Hypothalamus (tissue), 51 donors: ENCODE data around the gene MDM1.

ENCODE experiments used
- DNase-seq, 51 donors: peaks; one replicate each; lab custom pipeline; 2025; lab: John Stamatoyannopoulos, UW

The MDM1 gene

DNA sequence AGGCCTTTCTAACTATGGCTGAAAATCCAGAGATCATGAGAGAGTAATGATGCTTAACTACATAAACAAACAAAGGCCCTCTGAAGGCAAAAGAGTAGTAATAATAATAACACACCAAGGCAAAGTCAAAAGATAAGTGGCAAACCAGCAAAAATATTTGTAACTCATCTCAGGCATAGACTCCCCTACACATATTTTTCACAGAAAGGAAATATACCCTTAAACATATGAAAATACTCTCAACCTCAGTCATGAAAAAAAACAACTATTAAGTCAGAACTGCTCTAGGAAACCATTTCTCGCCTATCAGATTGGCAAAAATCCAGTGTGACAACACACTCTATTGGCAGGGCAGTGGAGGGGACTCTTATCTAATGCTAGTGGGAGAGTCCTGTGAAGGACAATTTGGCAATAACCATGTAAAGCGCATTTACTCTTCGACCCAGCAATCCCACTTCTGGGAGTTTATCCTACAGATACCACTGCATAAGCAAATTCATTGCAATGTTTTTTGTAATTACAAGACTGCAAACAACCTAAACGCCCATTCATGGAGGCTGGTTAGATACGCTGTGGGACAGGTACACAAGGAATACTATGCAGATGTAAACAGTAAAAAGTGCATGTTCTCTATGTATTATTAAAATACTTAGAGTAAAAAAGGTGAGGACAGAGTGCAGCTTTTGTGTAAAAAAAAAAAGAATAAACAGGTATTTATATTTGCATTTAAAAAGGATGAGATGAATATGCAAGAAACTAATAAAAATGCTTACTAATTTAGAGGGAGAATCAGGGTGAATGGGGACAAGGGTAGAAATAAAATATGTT, 52.7 kb downstream of the MDM1 start:
- DNase-seq: no peak

DNA sequence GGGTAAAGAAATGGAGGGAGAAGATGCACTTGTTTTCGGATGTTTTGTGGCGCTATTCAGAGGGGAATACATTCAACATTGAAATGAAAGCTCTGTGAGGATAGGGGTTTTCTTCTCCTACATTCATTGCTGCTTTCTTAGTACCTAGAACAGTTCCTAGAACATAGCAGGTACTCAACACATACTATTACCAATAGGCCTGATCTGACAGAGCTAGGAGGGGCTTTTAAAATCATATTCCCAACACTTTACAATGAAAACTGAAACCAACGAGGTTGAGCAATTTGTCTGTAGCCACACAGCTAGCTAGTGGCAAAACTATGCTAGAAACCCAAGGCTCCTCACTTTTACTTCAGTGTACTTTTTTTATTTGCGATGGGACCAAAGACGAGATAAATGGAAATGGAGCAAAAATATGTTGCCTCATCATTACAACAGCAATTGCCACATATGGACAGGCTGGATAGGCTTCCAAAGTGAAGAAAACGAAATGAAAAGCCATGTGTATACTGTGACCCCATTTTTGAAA, 55.7 kb downstream of the MDM1 start:
- DNase-seq: no peak

DNA sequence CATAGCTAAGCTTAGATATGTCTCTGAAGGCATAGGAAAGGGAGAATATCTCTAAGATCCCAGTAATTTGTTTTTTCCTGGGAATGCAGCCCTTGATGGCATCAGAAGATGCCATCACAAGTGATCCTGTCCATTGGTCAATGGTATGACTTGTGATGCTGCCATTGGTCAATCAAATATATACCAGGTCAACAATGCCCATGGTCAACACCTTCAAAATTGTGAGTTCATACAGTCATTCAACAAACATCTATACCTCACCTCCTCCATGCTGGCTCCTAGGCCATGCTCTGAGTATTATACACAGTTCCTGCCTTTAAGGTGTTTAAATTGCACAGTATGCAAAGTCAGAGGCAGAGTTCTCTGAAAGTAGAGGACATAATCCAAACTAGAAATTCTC, 59.4 kb downstream of the MDM1 start:
- no peak for DNase-seq

DNA sequence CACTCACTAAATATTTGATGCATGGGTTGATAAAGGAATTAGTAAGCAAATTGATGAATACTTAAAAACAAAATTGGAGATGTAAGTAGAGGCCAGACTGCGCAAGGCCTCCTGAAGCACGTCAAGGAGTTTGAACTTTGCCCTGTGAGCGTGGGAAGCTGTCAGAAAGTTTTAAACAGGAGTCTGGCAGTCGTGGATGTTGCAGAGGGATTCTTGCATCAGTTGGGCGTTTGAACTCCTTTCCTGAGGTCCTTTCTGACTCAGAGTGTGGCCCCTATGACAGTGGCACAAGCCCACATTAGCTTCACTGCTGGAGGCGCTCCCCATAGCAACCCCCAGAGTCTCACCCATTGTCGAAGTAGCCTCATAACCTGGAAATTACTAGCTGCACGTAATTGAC, 60.8 kb downstream of the MDM1 start:
- no peak for DNase-seq

DNA sequence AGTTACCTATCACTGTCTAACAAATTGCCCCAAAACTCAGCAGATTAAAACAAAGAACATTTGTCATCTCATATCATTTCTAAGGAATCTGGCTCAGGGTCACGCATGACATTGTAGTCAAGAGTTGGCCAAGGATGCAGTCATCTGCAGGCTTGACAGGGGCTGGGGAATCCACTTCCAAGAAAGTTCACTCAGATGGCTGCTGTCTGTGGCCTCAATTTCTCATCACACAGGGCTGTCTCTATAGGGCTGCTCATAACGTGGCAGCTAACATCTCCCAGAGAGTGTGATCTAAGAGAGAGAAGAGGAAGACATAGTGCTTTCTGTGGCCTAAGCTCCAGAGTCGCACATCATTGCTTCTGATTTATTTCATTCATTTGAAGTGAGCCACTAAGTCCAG, 61.8 kb downstream of the MDM1 start:
- no peak for DNase-seq

DNA sequence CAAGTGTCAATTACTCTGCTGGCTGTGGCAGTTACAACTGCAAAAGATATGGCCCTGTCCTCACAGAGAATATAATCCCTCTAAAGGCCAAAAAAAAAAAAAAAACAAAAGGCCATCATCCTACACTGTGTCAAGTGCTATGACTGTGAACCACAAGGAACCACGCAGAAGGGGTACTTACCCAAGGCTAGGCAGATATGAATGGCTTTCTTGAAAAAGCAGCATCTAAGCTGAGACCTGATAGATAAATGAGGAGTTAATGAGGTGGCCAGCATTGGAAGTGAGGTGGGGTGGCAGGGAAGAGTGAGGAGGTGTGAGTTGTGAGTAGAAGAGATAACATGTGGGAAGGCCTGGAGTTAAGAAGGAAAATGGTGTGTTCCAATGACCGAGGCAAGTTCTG, 62.4 kb downstream of the MDM1 start:
- DNase-seq: no peak

DNA sequence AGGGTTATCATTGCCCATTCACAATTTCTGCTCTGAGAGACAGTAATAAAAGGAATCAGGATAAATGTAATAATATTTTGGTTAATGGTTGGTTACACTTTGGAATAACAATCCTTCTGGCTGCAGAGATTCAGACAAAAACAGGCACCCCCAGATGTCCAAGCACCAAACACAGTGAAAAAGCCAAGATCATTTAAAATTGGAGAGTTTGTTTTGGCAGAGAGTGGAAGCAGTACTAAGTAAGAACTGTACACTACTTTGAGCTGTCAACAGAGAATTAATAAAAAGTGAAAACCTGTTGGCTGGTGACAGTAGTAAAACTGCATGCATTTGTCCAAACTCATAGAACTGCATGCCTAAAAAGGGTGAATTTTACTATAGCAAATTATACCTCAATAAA, 63.2 kb downstream of the MDM1 start:
- no peak for DNase-seq

DNA sequence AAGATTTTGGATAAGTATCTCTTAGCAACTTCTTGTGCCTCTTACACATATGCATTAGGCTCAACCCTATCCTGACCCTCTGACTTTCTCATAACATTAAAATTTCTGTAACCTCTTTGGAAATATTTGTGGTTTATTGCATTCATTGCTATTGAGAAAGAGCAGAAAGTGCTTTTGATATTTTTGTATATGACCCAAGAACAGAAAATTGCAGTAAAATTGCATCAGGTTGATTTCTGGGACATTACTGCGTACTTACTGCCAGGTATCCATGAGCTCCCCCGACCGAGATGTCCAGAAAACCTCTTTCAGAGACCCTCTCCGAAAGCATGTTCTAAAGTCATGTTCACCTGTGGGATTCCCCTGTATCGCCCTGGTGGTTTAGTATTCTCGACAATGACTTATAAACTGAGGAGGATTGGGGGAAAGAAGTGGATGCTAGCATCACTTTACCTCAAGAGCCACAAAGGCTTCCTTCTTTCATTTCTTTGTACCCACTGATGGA, 64.2 kb downstream of the MDM1 start:
- no peak for DNase-seq

DNA sequence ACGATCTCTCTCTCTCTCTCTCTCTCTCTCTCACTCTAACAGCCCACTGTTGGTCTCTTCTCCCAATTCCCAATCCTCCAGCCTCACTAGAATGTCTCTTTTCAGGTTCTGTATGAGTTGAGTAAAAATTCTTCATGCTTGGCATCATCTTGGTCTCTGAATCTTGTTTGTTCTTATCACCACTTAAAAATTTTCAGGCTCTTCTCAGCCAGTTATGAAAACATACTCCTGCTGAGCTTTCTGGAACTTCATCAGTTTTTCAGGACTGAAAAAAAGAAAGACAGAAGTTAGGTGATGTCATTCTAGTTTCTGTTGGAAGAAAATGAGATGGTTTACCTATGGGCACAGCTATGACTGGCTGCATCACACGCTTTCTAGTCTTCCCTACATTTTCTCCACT, 67.3 kb downstream of the MDM1 start:
- DNase-seq: no peak

DNA sequence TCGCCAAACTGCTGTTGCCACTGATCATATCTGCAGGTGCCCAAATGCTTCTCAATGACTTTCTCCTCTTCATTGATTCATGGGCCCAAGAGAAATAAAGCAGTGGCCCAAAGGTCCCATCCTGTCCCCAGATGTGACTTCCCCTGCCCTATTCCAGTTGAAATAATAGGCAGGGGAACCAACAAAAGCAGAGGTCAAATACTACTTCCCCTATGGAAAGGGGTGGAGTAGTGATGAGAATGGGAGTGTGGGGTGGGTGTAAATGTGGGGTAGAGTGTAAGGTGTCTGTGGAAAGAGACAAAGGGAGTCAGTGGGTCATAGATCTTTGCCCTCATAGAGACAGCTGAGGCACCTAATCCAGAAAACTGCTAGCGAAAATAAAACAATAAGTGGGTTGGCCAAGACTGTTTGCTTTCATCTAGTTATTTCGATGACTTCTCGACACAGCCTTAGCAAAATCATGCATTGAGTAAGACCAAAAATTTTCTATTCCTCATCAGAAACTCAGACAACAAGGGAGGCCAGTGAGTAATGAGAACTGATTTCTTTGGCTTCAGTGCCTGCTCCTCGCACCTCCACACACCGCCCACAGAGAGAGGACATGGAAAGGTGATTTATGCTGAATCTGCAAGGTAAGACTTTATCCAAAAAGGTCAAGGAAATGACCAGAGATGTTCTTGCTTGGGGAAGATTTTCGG, 67.9 kb downstream of the MDM1 start:
- DNase-seq: no peak

DNA sequence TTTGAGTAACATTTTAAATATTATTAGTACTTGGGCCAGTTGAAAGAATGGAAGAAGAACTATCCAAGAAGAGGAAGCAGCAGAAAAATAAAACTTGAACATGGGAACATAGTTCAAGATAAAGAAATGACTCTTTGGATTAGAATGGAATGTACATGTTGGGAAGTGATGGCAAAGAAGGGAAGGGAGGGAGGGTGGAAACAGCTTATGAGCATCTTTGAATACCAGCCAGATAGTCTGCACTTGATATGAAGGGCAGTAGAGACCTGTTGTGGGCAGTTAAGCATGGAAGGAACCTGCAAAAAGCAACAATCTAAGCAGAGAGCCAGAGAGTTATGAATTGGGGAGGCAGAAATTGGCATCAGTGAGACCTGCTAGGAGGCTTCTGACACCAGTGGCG, 68.8 kb downstream of the MDM1 start:
- DNase-seq: no peak

DNA sequence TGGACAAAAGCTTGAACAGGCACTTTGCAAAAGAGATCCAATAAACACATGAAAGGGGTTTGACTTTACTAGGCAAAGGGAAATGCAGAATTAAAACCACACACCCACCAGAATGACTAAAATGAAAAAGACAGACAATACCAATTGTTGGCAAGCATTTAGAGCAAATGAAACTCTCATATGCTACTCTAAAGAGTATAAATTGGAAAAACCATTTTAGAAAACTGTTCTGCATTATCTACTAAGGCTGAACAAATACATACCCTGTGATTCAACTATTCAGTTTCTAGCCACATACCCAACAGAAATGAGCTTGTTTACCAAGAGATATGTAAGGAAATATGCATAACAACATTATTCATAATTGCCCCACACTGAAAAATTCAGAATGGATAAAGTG, 70.3 kb downstream of the MDM1 start:
- no peak for DNase-seq

DNA sequence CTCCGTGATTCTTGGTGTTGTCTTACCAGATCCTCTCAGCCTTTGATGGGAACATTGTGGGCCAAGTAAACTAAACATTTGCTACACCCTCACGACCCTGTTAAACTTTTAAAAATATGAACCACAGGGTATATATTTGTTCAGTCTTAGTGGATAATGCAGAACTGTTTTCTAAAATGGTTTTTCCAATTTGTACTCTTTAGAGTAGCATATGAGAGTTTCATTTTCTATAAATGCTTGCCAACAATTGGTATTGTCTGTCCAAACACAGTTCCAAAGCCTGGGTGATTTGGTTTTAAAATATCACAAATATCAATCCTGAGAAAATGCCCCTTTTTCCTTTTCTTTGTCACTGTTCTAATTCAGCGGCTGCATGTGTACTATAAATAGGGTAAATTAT, 72.0 kb downstream of the MDM1 start:
- DNase-seq: no peak

DNA sequence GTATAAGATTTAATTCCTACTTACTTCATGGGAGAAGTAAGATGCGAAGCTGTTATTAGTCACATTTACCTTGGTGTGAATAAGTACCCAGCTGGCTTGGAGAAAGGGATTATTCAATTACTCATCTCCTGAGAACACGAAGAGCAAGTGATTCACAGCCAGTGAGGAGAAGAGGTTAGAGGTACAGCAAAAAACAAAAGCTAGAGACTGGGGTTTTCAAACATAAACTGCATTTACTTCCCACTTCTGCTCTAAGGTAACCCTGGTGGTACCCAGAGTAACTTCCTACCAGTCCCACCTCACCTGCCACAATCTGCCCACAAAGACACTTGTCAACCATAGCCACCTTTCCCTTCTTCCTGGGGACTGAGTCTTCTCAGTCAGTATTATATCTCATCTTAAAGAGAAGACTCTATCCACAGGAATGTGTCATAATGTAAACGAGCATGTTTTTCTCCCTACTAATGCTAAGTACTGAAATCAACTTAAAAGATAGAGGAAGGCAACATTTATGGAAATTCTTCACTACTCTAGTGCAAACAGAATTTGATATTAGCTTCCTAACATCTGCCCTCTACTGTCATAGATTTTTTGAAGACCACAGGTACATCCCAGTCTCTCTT, 72.7 kb downstream of the MDM1 start:
- DNase-seq: peak in 1 of 51 donors; percentile 14

DNA sequence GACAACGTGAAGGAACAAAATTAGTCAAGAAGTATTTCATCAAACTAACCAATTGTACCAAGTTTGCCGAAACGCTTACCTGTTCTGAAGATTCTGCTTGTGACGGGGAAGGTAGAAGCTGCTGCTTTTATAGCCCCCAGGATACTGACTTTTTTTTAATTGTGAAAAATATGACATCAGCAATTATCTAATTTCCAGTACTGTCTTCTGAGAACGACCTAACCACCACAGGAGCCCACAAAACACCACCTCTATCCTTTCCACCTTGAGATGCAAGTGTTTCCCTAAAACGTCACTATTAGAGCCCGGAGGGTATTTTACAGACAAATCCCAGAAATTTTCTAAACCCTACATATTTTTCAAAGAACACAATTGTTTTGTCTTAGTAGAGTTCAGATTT, 78.7 kb downstream of the MDM1 start, which contains the start of gene IL22:
Gene IL22, minus strand, starts transcription at position 101 of the 400 bp plus-strand sequence. CDS start 156 bp downstream, outside the sequence.
- no peak for DNase-seq

DNA sequence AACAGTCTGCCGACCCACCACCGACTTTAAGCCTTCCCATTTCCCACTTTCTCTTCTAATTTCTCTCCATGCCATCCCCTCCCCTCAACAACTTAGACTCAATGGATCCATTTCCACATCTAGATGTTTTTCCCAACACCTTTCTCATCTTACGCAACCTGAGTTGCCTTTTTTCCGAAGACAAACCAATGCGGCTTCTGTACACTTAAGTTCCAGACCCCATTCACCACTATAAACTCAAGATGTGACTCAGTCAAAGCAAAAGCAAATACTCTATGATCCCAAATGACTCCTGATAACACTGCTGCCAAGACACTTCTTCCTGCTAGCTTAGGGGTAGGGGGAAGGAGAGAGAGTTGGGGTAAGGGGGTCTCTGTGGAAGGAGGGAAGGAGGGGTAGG, 80.1 kb downstream of the MDM1 start:
- DNase-seq: no peak

DNA sequence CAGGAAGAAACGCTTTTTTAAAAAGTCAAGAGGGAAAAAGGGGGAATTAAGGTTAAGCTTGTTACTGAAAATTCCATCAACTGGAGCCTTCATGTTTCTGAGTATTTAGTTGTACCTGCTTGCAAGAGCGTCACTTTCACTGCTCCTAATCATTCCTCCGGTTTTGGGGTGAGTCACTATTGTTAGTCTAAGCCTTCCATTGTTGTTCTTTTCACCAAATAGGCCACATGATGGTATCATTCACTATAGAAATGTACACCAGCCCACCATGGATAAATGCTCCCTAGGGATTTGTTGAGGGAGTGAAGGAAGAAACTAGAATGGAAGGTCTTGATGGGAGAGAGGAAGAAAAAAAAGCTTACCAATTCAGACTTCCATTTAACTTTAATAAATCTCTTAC, 81.7 kb downstream of the MDM1 start:
- no peak for DNase-seq

DNA sequence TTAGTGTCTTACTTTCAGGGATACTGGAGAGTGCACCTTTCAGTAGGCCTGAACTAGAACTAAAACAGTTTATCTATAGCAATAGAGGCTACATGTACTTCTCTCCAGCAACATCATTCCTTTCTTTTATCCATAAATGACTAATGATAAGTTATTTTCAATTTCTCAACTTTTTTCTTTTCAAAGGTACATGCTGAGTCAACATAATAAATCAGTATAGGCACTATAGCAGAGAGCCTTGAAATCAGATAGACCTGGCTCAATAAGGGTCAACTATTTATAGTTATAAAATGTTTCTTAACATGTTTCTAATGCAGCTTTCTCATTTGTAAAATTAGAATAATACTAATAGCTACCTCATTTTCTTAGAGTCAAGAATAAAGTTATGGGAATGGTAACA, 84.4 kb downstream of the MDM1 start:
- no peak for DNase-seq

DNA sequence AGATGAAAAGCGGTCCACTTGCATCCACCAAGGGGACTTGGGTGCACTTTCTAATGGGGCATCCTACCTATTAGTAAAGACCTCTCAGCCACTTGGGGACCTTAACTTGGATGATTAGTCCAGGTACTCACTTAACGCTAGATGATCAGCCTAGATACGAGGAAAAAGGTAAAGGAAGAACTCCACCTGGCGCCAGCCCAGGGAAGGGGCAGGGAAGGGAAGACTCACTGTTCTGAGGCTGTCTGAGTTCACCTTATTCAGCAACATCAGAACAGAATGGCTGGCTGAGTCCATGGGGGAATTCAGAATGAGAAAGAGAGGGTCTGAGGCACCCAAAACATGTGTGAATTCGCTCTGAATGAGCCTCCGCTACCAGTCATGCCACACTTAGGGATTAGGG, 85.8 kb downstream of the MDM1 start:
- DNase-seq: no peak

DNA sequence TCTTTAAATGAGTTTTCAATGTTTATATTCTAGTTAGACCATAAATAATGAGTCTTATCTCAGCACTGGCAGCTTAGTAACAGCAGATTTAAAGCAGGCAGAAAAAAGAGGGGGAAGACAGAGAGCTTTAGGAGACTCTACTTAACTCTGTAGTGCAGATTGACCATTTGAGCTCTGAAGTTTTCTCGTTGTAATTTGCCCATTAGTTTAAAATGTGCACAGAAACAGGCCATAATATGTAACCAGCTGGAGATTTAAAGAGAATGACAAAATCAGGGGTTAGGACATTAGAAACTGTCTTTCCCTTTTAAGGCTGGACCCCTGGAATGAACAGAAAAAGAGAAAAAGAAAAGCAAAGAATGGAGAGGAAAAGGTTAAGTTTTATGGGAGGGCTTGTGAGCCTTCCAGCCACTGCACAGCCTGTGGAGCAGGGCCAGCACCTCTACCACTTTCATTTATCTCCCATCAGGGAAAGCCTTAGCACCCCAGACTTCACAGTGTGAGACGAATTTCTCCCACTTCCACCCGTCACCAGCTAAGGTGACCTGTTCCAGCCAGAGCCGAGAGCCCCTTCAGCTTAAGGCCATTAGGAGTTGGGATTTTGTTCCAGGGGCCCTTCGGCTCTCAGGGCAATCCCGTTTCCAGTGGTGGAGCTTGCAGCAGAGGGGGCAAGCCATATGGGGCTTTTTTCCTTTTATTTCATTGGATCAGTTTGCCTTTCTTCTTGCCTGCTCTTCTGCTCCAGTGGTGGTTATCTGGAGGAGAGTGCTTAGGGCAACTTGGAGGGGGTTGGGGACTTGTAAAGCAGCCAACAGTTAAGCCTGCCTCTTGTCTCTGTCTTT, 86.8 kb downstream of the MDM1 start:
- no peak for DNase-seq
